HepG2 (cell line): ENCODE measurements around the gene RABGEF1. TPM values are rescaled to one million over a fixed set of nuclear protein-coding genes. Genes with fewer than 3 reads are reported as not detected.
A peak's percentile ranks its signal among the peaks of the same experiment; 100 is the strongest.
"Not testable (repeated sequence)": the region's sequence is repeated elsewhere in the genome, so short reads cannot be mapped to it uniquely, and the experiment has no call there.

Experiments used
- ATAC-seq: fragments of 200-7000 bp; cut with Tn5 transposase; 3 replicates; pipeline ENCODE4 v1.9.1; 2020; ENCODE audit warnings: mild to moderate bottlenecking, moderate library complexity
- BruUV-seq: library from RNA; stranded (reverse); fragments of 400-500 nt; replicated peaks from 2 replicates; lab custom pipeline; 2021; lab: Mats Ljungman, UMichigan
- CTCF ChIA-PET: fragments of 300-600 bp; formaldehyde crosslinking; extraction: SDS; loops from one replicate; lab custom pipeline; 2021; ENCODE audit warnings: low total read pairs, inconsistent platforms, low intra/inter-chr PET ratio; lab: Yijun Ruan, JAX
- POLR2A ChIA-PET: fragments of 350-600 bp; sonication (Branson Sonifier 250); formaldehyde crosslinking; loops from one replicate; lab custom pipeline; 2020; ENCODE audit warnings: antibody characterized with exemption, inconsistent platforms; lab: Yijun Ruan, JAX
- DNase-seq: peaks from one replicate; pipeline ENCODE4 v3.0.0-alpha.2; 2015; ENCODE audit warnings: low spot score
- FAIRE-seq: peaks from 3 replicates; lab custom pipeline; 2011; peaks lifted over from hg19 to GRCh38; lab: Jason Lieb, UNC
- H2AFZ ChIP-seq: one replicate; pipeline ENCODE4 v1.6.1; 2011; ENCODE audit warnings: low read length, inconsistent platforms
- H3K27ac ChIP-seq: fragments of 300-600 bp; 3 replicates; pipeline ENCODE4 v1.8.0; 2011; ENCODE audit warnings: mixed run types, mild to moderate bottlenecking, mixed read lengths, low read length, inconsistent platforms; ENCODE audit not compliant: insufficient read depth; ENCODE audit errors: extremely low read length
- H3K27me3 ChIP-seq, 2 experiments: fragments of 200-600 bp in 1 of 2; 2 replicates in 1 of 2; 3 replicates in 1 of 2; pipeline versions ENCODE4 v1.6.0 to v1.8.0; 2011; ENCODE audit warnings: low read length in 2 of 2, mild to moderate bottlenecking in 2 of 2, moderate library complexity in 2 of 2, inconsistent platforms in 1 of 2; ENCODE audit not compliant: insufficient read depth in 2 of 2, control insufficient read depth in 1 of 2
- H3K36me3 ChIP-seq, 2 experiments: fragments of 200-600 bp in 1 of 2; replicated peaks in 1 of 2; 2 replicates in 1 of 2; 3 replicates in 1 of 2; pipeline versions ENCODE4 v1.5.1 to v1.8.0; 2011; ENCODE audit warnings: low read length in 2 of 2, inconsistent platforms in 1 of 2; ENCODE audit not compliant: insufficient read depth in 2 of 2, control insufficient read depth in 1 of 2
- H3K4me1 ChIP-seq: 2 replicates; pipeline ENCODE4 v1.5.1; 2012; ENCODE audit warnings: low read length, inconsistent platforms; ENCODE audit not compliant: insufficient read depth
- H3K4me2 ChIP-seq: 2 replicates; pipeline ENCODE4 v1.6.0; 2011; ENCODE audit warnings: low read depth, low read length, inconsistent platforms
- H3K4me3 ChIP-seq, 3 experiments: fragments of 200-600 bp in 1 of 3; sonication (generic), shearing (Covaris generic) in 1 of 3; replicated peaks in 1 of 3; 2 replicates each; pipeline ENCODE4 v1.5.1; 2011 to 2016; ENCODE audit warnings: low read length in 3 of 3, inconsistent platforms in 2 of 3, low read depth in 2 of 3, mild to moderate bottlenecking in 2 of 3, control low read depth in 1 of 3, mixed read lengths in 1 of 3; ENCODE audit not compliant: insufficient read depth in 1 of 3
- H3K79me2 ChIP-seq: one replicate; pipeline ENCODE4 v1.6.1; 2011; ENCODE audit warnings: low read length, inconsistent platforms; ENCODE audit not compliant: insufficient read depth
- H3K9ac ChIP-seq: 2 replicates; pipeline ENCODE4 v1.6.0; 2011; ENCODE audit warnings: mild to moderate bottlenecking, low read depth, low read length, inconsistent platforms; ENCODE audit not compliant: insufficient read depth
- H3K9me3 ChIP-seq: 2 replicates; pipeline ENCODE4 v1.5.1; 2012; ENCODE audit warnings: mild to moderate bottlenecking, low read length
- H4K20me1 ChIP-seq: 2 replicates; pipeline ENCODE4 v1.6.0; 2011; ENCODE audit warnings: inconsistent platforms, mild to moderate bottlenecking, low read length, moderate library complexity; ENCODE audit not compliant: insufficient read depth
- AHDC1 ChIP-seq: sonication (generic); formaldehyde crosslinking; IDR thresholded peaks from 2 replicates; pipeline ENCODE4 v1.5.1; 2020; ENCODE audit warnings: mild to moderate bottlenecking, missing genetic modification reagents, borderline replicate concordance
- ASH2L ChIP-seq: fragments of 300-600, 200-600 bp; sonication (generic); IDR thresholded peaks from 2 replicates; pipeline ENCODE4 v1.7.0; 2017; ENCODE audit warnings: low read depth, mild to moderate bottlenecking, moderate library complexity, mixed read lengths, low read length; ENCODE audit not compliant: insufficient read length
- BCL6 ChIP-seq: IDR thresholded peaks from 2 replicates; pipeline ENCODE4 v1.6.1; 2016; ENCODE audit warnings: missing genetic modification reagents, missing compliant biosample characterization
- ELF3 ChIP-seq: IDR thresholded peaks from 2 replicates; pipeline ENCODE4 v1.6.1; 2016; ENCODE audit warnings: missing genetic modification reagents, missing compliant biosample characterization
- EP300 ChIP-seq, 3 experiments: sonication (generic) in 1 of 3; formaldehyde crosslinking in 1 of 3; IDR thresholded peaks; 2 replicates each; pipeline versions ENCODE4 v1.5.1 to v1.6.1; 2011 to 2020; ENCODE audit warnings: low read depth in 2 of 3, low read length in 2 of 3, borderline replicate concordance in 1 of 3, improper control_type of control experiment in 1 of 3, mild to moderate bottlenecking in 1 of 3, missing genetic modification reagents in 1 of 3, moderate library complexity in 1 of 3
- FOSL2 ChIP-seq: sonication (generic); formaldehyde crosslinking; IDR thresholded peaks from 2 replicates; pipeline ENCODE4 v1.4.0; 2020; ENCODE audit warnings: missing genetic modification reagents
- FOXA3 ChIP-seq: IDR thresholded peaks from 2 replicates; pipeline ENCODE4 v1.6.1; 2016; ENCODE audit warnings: missing genetic modification reagents, missing compliant biosample characterization
- FOXP1 ChIP-seq, 2 experiments: fragments of 450-650 bp in 1 of 2; IDR thresholded peaks; 2 replicates each; pipeline ENCODE4 v1.6.1; 2017 to 2018; ENCODE audit warnings: antibody characterized with exemption in 1 of 2
- GATAD2A ChIP-seq: IDR thresholded peaks from 2 replicates; pipeline ENCODE4 v1.6.1; 2016
- HNF4A ChIP-seq: sonication (generic); formaldehyde crosslinking; IDR thresholded peaks from 2 replicates; pipeline ENCODE4 v1.4.0; 2020; ENCODE audit warnings: missing genetic modification reagents
- HOMEZ ChIP-seq: IDR thresholded peaks from 2 replicates; pipeline ENCODE4 v1.6.1; 2016; ENCODE audit warnings: low read depth
- NR2F1 ChIP-seq, 2 experiments: fragments of 450-650 bp in 1 of 2; formaldehyde crosslinking in 1 of 2; IDR thresholded peaks; 2 replicates each; pipeline versions ENCODE4 v1.5.0 to v1.6.1; 2016 to 2020; ENCODE audit warnings: mild to moderate bottlenecking in 1 of 2, missing compliant biosample characterization in 1 of 2, missing genetic modification reagents in 1 of 2, moderate library complexity in 1 of 2
- NR2F6 ChIP-seq, 2 experiments: IDR thresholded peaks; 2 replicates each; pipeline ENCODE4 v1.6.1; 2016; ENCODE audit warnings: antibody characterized with exemption in 1 of 2, mild to moderate bottlenecking in 1 of 2
- RCOR2 ChIP-seq: IDR thresholded peaks from 2 replicates; pipeline ENCODE4 v1.6.1; 2016; ENCODE audit warnings: missing biosample characterization, missing genetic modification reagents
- RXRB ChIP-seq: IDR thresholded peaks from 2 replicates; pipeline ENCODE4 v1.6.1; 2016; ENCODE audit warnings: borderline replicate concordance, missing genetic modification reagents, missing compliant biosample characterization
- SOX5 ChIP-seq: IDR thresholded peaks from 2 replicates; pipeline ENCODE4 v1.6.1; 2016; ENCODE audit warnings: borderline replicate concordance
- ZNF792 ChIP-seq: IDR thresholded peaks from 2 replicates; pipeline ENCODE4 v1.6.1; 2016
- WGBS: methylation state at CpG from one replicate; pipeline ENCODE4 v1.1.6; 2017; ENCODE audit warnings: low lambda C conversion rate; 5-methylcytosine and 5-hydroxymethylcytosine counted together
- in situ Hi-C: cut with HindIII; loops from 2 replicates; pipeline ENCODE4 v1.10.0; 2017; ENCODE audit warnings: low pct_unique_long_range_greater_than_20kb; ENCODE audit not compliant: extremely low pct_ligation_motif_present
- intact Hi-C: fragments of 100-400 bp; cut with micrococcal nuclease; formaldehyde crosslinking; loops from one replicate; pipeline ENCODE4 v1.10.0; 2022; ENCODE audit not compliant: unreplicated experiment
- polyA plus RNA-seq, 8 experiments: library from polyadenylated mRNA; depleted of rRNA in 3 of 8; stranded (reverse) in 7 of 8; unstranded in 1 of 8; fragments of >200 nt; fragmentation: Illumina TruSeq in 4 of 8; extraction: Trizol in 4 of 8; gene quantifications; 2 replicates each; pipeline versions ENCODE4 v1.2.1 to v1.2.3, GENCODE V29; 2011 to 2016; ENCODE audit warnings: low read depth in 4 of 8, missing spikeins in 1 of 8, mixed read lengths in 1 of 8; ENCODE audit not compliant: insufficient read depth in 1 of 8
- total RNA-seq, 5 experiments: library from RNA; depleted of rRNA; stranded (reverse); fragments of >200 nt; fragmentation: Illumina TruSeq; extraction: Trizol; gene quantifications; 2 replicates each; pipeline ENCODE4 v1.2.3, GENCODE V29; 2016; ENCODE audit warnings: low read depth in 1 of 5

RABGEF1 gene
- total and polyA plus RNA-seq, 2 of the 13 experiments (the other 11 are each of a cell fraction or from before 2014, with no cell fraction given) = 22.7 to 35.3 TPM

- H4K20me1 ChIP-seq; CTCF ChIA-PET; H3K9me3 ChIP-seq; intact Hi-C loops; in situ Hi-C loops; H3K4me3 ChIP-seq; H3K27me3 ChIP-seq; H2AFZ ChIP-seq; TF ChIP-seq FOXP1 (IDR thresholded peaks at IDR 0.05); EP300 (CRISPR knock-in tag; IDR thresholded peaks at IDR 0.05; ENCODE audit: borderline replicate concordance): not testable (repeated sequence)
- FAIRE-seq (peak; percentile 86), DNase-seq (peak; percentile 80), ATAC-seq (peak; percentile 46)
- WGBS = 0% methylated on average over 1 of the region's 1 CpG
- BruUV-seq = TSS peak; percentile 39
- Histone ChIP-seq H3K79me2 (peaks cover 22% of the 10 kb centered on the region), H3K36me3 (peaks cover 7 to 24% of the 10 kb centered on the region in 2 experiments), H3K27ac (peak overlapping the region; percentile 91), H3K4me1 (peaks cover 62% of the 10 kb centered on the region), H3K9ac (peak overlapping the region; percentile 65), H3K4me2 (peak overlapping the region; percentile 57)
- POLR2A ChIA-PET = interaction anchor here (1.2 to 1.5 kb wide), 2 partner anchors 44 to 61 kb away, joined by 4 to 7 read pairs; partner anchors contain the start of gene RABGEF1
- peak; percentile 64 for TF ChIP-seq NR2F6 (IDR thresholded peaks at IDR 0.05)
- TF ChIP-seq NR2F6 (CRISPR knock-in tag; IDR thresholded peaks at IDR 0.05) = peak; percentile 85
- TF ChIP-seq ELF3 (CRISPR knock-in tag) = 0 out of 2 replicates have a peak, but pooled peaks have one; percentile 25
- 0 out of 2 replicates have a peak, but pooled peaks have one; percentile 20 for TF ChIP-seq BCL6 (CRISPR knock-in tag)
- TF ChIP-seq NR2F1 (CRISPR knock-in tag; IDR thresholded peaks at IDR 0.05) = peak; percentile 47 to 52; a peak in 1 of 4 replicates
- TF ChIP-seq HNF4A (CRISPR knock-in tag) = peak; percentile 54
- peak; percentile 64 for TF ChIP-seq FOSL2 (CRISPR knock-in tag)
- TF ChIP-seq SOX5 (CRISPR knock-in tag) = peak; percentile 84; the same call in 1 of the 2 replicates
- peak; percentile 64; the same call in 1 of the 2 replicates for TF ChIP-seq AHDC1 (CRISPR knock-in tag)
- TF ChIP-seq FOXP1 (CRISPR knock-in tag; IDR thresholded peaks at IDR 0.05) = peak; percentile 83
- 0 out of 2 replicates have a peak, but pooled peaks have one; percentile 21 for TF ChIP-seq RCOR2 (CRISPR knock-in tag)
- TF ChIP-seq FOXA3 (CRISPR knock-in tag) = peak; percentile 74
- TF ChIP-seq EP300 (IDR thresholded peaks at IDR 0.05; ENCODE audit: low read depth in 2 of 2, low read length in 2 of 2) = peak in 1 of 2 experiments; percentile 51; a peak in 1 of 4 replicates
- peak; percentile 2 for TF ChIP-seq ASH2L
- TF ChIP-seq HOMEZ = 0 out of 2 replicates have a peak, but pooled peaks have one; percentile 30
- peak; percentile 69 for TF ChIP-seq GATAD2A (CRISPR knock-in tag)
- TF ChIP-seq ZNF792 (CRISPR knock-in tag) = peak; percentile 37; the same call in 1 of the 2 replicates
- peak; percentile 58 for TF ChIP-seq RXRB (CRISPR knock-in tag)
These were observed 43.5 kb downstream of the RABGEF1 start for GRCh38 chr7:66783887-66784595.
